ENCODE results near the gene UGCG. TPM values are rescaled to one million over a fixed set of nuclear protein-coding genes. Genes with fewer than 3 reads are reported as not detected.
"Not testable (repeated sequence)": the region's sequence is repeated elsewhere in the genome, so short reads cannot be mapped to it uniquely, and the experiment has no call there.

UGCG gene
- total RNA-seq, 1 experiment from 2014 or later = 75.5 TPM

- Mint-ChIP-seq H3K27ac (ENCODE audit: unreplicated experiment) (no peak overlapping the region), H3K4me3 (ENCODE audit: low read depth, unreplicated experiment) (no peak overlapping the region), H3K4me1 (ENCODE audit: low read depth, unreplicated experiment) (peaks cover 36% of the 10 kb centered on the region), H3K27me3 (ENCODE audit: unreplicated experiment) (no peaks in the 10 kb centered on the region), H3K9me3 (ENCODE audit: low read depth, unreplicated experiment) (no peaks in the 10 kb centered on the region), H3K36me3 (ENCODE audit: insufficient read depth, unreplicated experiment) (peaks cover 4% of the 10 kb centered on the region)
- intact Hi-C loops (cut with micrococcal nuclease; ENCODE audit: unreplicated experiment) = no loop called here
- CTCF ChIA-PET = no interaction called here
- BruUV-seq (replicated peaks) = no TSS peak
- no peak for DNase-seq
- TF ChIP-seq CTCF (IDR thresholded peaks at IDR 0.05; ENCODE audit: unreplicated experiment) = no peak
Measured at GRCh38 chr9:111953444-111953843, 56.8 kb downstream of the UGCG start.

GRCh38 chr9:111955048-111955447 is 58.4 kb downstream of the UGCG start:
- peaks cover 50% of the 10 kb centered on the region for H3K4me1 Mint-ChIP-seq (ENCODE audit: low read depth, unreplicated experiment)
- intact Hi-C loops (cut with micrococcal nuclease; ENCODE audit: unreplicated experiment) = loop anchor here (5.0 kb wide), 1 partner anchor 53 kb away; no protein-coding TSS in a partner anchor
- no peak for TF ChIP-seq CTCF (IDR thresholded peaks at IDR 0.05; ENCODE audit: unreplicated experiment)
- H3K9me3 Mint-ChIP-seq (ENCODE audit: low read depth, unreplicated experiment) = no peaks in the 10 kb centered on the region
- no peak overlapping the region for H3K4me3 Mint-ChIP-seq (ENCODE audit: low read depth, unreplicated experiment)
- DNase-seq = no peak
- no TSS peak for BruUV-seq (replicated peaks)
- CTCF ChIA-PET = no interaction called here
- peaks cover 4% of the 10 kb centered on the region for H3K36me3 Mint-ChIP-seq (ENCODE audit: insufficient read depth, unreplicated experiment)
- H3K27me3 Mint-ChIP-seq (ENCODE audit: unreplicated experiment) = no peaks in the 10 kb centered on the region
- no peak overlapping the region for H3K27ac Mint-ChIP-seq (ENCODE audit: unreplicated experiment)

- BruUV-seq (replicated peaks) = TSS peak; percentile 87
- Mint-ChIP-seq H3K27ac (ENCODE audit: unreplicated experiment) (peak overlapping the region; percentile 79), H3K36me3 (ENCODE audit: insufficient read depth, unreplicated experiment) (peaks cover 8% of the 10 kb centered on the region), H3K9me3 (ENCODE audit: low read depth, unreplicated experiment) (no peaks in the 10 kb centered on the region), H3K27me3 (ENCODE audit: unreplicated experiment) (no peaks in the 10 kb centered on the region), H3K4me3 (ENCODE audit: low read depth, unreplicated experiment) (peak overlapping the region; percentile 57), H3K4me1 (ENCODE audit: low read depth, unreplicated experiment) (peaks cover 73% of the 10 kb centered on the region)
- intact Hi-C loops (cut with micrococcal nuclease; ENCODE audit: unreplicated experiment) = loop anchor here (2.0 to 5.0 kb wide), 2 partner anchors 56 to 63 kb away; no protein-coding TSS in a partner anchor
- CTCF ChIA-PET = interaction anchor here (0.7 to 0.8 kb wide), 4 partner anchors 41 to 1714 kb away, joined by 3 to 4 read pairs (median 3); no protein-coding TSS in a partner anchor
- DNase-seq = peak; percentile 32
- TF ChIP-seq CTCF (IDR thresholded peaks at IDR 0.05; ENCODE audit: unreplicated experiment) = no peak
Measured at GRCh38 chr9:111957856-111958631, 61.4 kb downstream of the UGCG start.

- H3K4me3 Mint-ChIP-seq (ENCODE audit: low read depth, unreplicated experiment) = peak overlapping the region; percentile 15
- intact Hi-C loops (cut with micrococcal nuclease; ENCODE audit: unreplicated experiment) = loop anchor here (2.0 to 5.0 kb wide), 2 partner anchors 57 to 61 kb away; no protein-coding TSS in a partner anchor
- TF ChIP-seq CTCF (IDR thresholded peaks at IDR 0.05; ENCODE audit: unreplicated experiment) = no peak
- H3K36me3 Mint-ChIP-seq (ENCODE audit: insufficient read depth, unreplicated experiment) = peaks cover 8% of the 10 kb centered on the region
- H3K27me3 Mint-ChIP-seq (ENCODE audit: unreplicated experiment) = no peaks in the 10 kb centered on the region
- TSS peak; percentile 72 for BruUV-seq (replicated peaks)
- no peaks in the 10 kb centered on the region for H3K9me3 Mint-ChIP-seq (ENCODE audit: low read depth, unreplicated experiment)
- H3K27ac Mint-ChIP-seq (ENCODE audit: unreplicated experiment) = peak overlapping the region; percentile 83
- CTCF ChIA-PET = interaction anchor here (0.7 to 1.3 kb wide), 4 partner anchors 35 to 882 kb away, joined by 3 to 5 read pairs (median 4); no protein-coding TSS in a partner anchor
- peaks cover 76% of the 10 kb centered on the region for H3K4me1 Mint-ChIP-seq (ENCODE audit: low read depth, unreplicated experiment)
- peak; percentile 62 for DNase-seq
Measured at GRCh38 chr9:111959468-111960359, 63.1 kb downstream of the UGCG start.

GRCh38 chr9:111960485-111960884 is 63.9 kb downstream of the UGCG start:
- H3K4me3 Mint-ChIP-seq (ENCODE audit: low read depth, unreplicated experiment); H3K27me3 Mint-ChIP-seq (ENCODE audit: unreplicated experiment); H3K9me3 Mint-ChIP-seq (ENCODE audit: low read depth, unreplicated experiment); BruUV-seq (replicated peaks); DNase-seq; intact Hi-C loops (cut with micrococcal nuclease; ENCODE audit: unreplicated experiment): not testable (repeated sequence)
- peaks cover 16% of the 10 kb centered on the region for H3K36me3 Mint-ChIP-seq (ENCODE audit: insufficient read depth, unreplicated experiment)
- peak overlapping the region; percentile 83 for H3K27ac Mint-ChIP-seq (ENCODE audit: unreplicated experiment)
- CTCF ChIA-PET = interaction anchor here (0.7 to 1.3 kb wide), 6 partner anchors 34 to 881 kb away, joined by 3 to 5 read pairs (median 4); no protein-coding TSS in a partner anchor
- H3K4me1 Mint-ChIP-seq (ENCODE audit: low read depth, unreplicated experiment) = peaks cover 78% of the 10 kb centered on the region
